Measurements from ENCODE around the gene KIF6.

KIF6 gene

DNA sequence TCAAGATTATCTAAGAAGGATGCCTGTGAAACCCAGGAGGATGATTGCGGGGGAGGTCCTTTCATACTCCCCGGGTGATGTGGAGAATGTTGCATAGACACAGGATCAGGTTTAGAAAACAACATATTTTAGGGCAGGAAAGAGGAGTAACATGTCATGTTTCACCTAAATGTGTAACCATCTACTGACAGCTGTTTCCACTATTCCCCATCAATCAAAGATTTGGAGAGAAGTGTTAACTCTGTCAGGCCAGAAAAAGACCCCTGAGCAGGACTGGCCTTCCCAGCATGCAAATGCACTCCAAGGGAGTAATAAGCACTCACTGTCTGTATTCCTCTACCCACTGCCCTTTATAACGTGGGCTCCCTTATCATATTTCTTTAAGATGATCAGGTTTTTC lies 254.7 kb downstream of the KIF6 start:
- no peaks in the 10 kb centered on the region for H3K9me2 ChIP-seq (replicated peaks; ENCODE audit: insufficient read depth, low read length)
- H3F3A ChIP-seq (ENCODE audit: insufficient read depth, low read length) = peaks cover 3% of the 10 kb centered on the region; the same call in 1 of the 2 replicates
- no peaks in the 10 kb centered on the region for H3K36me3 ChIP-seq (replicated peaks; ENCODE audit: insufficient read depth, low read length)
- no peak for DNase-seq
- no peak for TF ChIP-seq EZH2phosphoT487 (IDR thresholded peaks at IDR 0.05; ENCODE audit: low read length)
- TF ChIP-seq EZH2 (optimal IDR thresholded peaks at IDR 0.05; ENCODE audit: low read depth, low read length) = no peak
- TF ChIP-seq, protein P1, sequence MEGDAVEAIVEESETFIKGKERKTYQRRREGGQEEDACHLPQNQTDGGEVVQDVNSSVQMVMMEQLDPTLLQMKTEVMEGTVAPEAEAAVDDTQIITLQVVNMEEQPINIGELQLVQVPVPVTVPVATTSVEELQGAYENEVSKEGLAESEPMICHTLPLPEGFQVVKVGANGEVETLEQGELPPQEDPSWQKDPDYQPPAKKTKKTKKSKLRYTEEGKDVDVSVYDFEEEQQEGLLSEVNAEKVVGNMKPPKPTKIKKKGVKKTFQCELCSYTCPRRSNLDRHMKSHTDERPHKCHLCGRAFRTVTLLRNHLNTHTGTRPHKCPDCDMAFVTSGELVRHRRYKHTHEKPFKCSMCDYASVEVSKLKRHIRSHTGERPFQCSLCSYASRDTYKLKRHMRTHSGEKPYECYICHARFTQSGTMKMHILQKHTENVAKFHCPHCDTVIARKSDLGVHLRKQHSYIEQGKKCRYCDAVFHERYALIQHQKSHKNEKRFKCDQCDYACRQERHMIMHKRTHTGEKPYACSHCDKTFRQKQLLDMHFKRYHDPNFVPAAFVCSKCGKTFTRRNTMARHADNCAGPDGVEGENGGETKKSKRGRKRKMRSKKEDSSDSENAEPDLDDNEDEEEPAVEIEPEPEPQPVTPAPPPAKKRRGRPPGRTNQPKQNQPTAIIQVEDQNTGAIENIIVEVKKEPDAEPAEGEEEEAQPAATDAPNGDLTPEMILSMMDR (IDR thresholded peaks at IDR 0.05; ENCODE audit: low read length) = no peak
- H3K27ac ChIP-seq (ENCODE audit: low read length) = no peak overlapping the region
- no peaks in the 10 kb centered on the region for H3K27me3 ChIP-seq (replicated peaks; ENCODE audit: insufficient read depth, low read length)
- H4K20me1 ChIP-seq (ENCODE audit: insufficient read depth, low read length) = no peaks in the 10 kb centered on the region
- H3K9me3 ChIP-seq (replicated peaks; ENCODE audit: insufficient read depth, low read length) = no peaks in the 10 kb centered on the region
- no peak overlapping the region for H2AFZ ChIP-seq (ENCODE audit: low read length)
- H3K9ac ChIP-seq (ENCODE audit: low read length) = no peak overlapping the region
- no peaks in the 10 kb centered on the region for H3K79me2 ChIP-seq (ENCODE audit: low read length)
- H3K4me2 ChIP-seq (ENCODE audit: low read depth, low read length) = no peak overlapping the region
- peaks cover 5% of the 10 kb centered on the region for H3K4me1 ChIP-seq (ENCODE audit: low read length)
- H3K4me3 ChIP-seq (ENCODE audit: low read length) = no peak overlapping the region

DNA sequence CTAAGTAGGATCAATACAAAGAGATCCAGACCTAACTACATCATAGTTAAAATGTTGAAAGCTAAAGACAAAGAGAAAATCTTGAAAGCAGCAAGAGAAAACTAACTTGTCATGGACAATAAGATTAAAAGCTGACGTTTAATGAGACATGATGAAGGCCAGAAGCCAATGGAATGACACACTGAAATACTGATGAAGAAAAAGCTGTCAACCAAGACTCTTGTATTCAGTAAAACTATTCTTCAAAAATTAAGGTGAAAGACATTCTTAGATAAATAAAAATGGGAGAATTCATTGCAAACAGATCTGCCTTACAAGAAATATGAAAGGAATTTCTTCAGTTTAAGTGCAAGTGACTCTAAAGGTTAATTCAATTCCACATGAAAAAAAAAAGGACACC lies 256.8 kb downstream of the KIF6 start:
- H3K27ac ChIP-seq (ENCODE audit: low read length) = no peak overlapping the region
- H3K4me1 ChIP-seq (ENCODE audit: low read length) = peaks cover 5% of the 10 kb centered on the region
- no peak overlapping the region for H2AFZ ChIP-seq (ENCODE audit: low read length)
- no peak overlapping the region for H3K9ac ChIP-seq (ENCODE audit: low read length)
- H3K9me3 ChIP-seq (replicated peaks; ENCODE audit: insufficient read depth, low read length) = no peaks in the 10 kb centered on the region
- no peak for DNase-seq
- H3K27me3 ChIP-seq (replicated peaks; ENCODE audit: insufficient read depth, low read length) = no peaks in the 10 kb centered on the region
- H3K36me3 ChIP-seq (replicated peaks; ENCODE audit: insufficient read depth, low read length) = no peaks in the 10 kb centered on the region
- H3K4me3 ChIP-seq (ENCODE audit: low read length) = no peak overlapping the region
- H3K4me2 ChIP-seq (ENCODE audit: low read depth, low read length) = no peak overlapping the region
- peaks cover 3% of the 10 kb centered on the region; the same call in 1 of the 2 replicates for H3F3A ChIP-seq (ENCODE audit: insufficient read depth, low read length)
- TF ChIP-seq EZH2phosphoT487 (IDR thresholded peaks at IDR 0.05; ENCODE audit: low read length) (no peak), EZH2 (optimal IDR thresholded peaks at IDR 0.05; ENCODE audit: low read depth, low read length) (no peak)
- TF ChIP-seq, protein P1 (IDR thresholded peaks at IDR 0.05; ENCODE audit: low read length) = no peak
- no peaks in the 10 kb centered on the region for H3K79me2 ChIP-seq (ENCODE audit: low read length)
- no peaks in the 10 kb centered on the region for H3K9me2 ChIP-seq (replicated peaks; ENCODE audit: insufficient read depth, low read length)
- no peaks in the 10 kb centered on the region for H4K20me1 ChIP-seq (ENCODE audit: insufficient read depth, low read length)

DNA sequence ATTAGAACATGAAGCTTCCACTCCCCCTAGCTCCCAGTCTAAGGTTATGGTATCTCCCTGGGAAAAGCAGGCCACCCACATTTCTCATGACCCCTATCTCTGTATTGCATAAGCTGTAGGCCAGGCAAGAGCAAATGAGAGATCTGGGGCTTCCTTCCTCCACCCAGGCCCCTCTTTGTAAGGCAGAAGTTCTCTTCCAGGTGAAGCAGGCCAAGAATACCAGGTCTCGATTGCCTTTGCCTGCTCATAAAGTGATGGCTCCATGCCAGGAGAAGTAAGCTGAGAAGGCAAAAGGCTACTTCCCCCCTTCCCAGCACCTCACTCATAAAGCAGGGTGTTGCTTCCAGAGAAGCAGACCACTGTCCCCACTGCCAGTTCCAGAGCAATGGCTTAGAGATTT lies 258.6 kb downstream of the KIF6 start:
- no peaks in the 10 kb centered on the region for H3K9me2 ChIP-seq (replicated peaks; ENCODE audit: insufficient read depth, low read length)
- H3K9me3 ChIP-seq (replicated peaks; ENCODE audit: insufficient read depth, low read length) = no peaks in the 10 kb centered on the region
- no peak for DNase-seq
- no peak overlapping the region for H3K9ac ChIP-seq (ENCODE audit: low read length)
- H3K4me1 ChIP-seq (ENCODE audit: low read length) = no peaks in the 10 kb centered on the region
- no peaks in the 10 kb centered on the region for H3K79me2 ChIP-seq (ENCODE audit: low read length)
- H3K36me3 ChIP-seq (replicated peaks; ENCODE audit: insufficient read depth, low read length) = no peaks in the 10 kb centered on the region
- no peak overlapping the region for H3K27ac ChIP-seq (ENCODE audit: low read length)
- no peaks in the 10 kb centered on the region for H4K20me1 ChIP-seq (ENCODE audit: insufficient read depth, low read length)
- no peak overlapping the region for H2AFZ ChIP-seq (ENCODE audit: low read length)
- H3K27me3 ChIP-seq (replicated peaks; ENCODE audit: insufficient read depth, low read length) = no peaks in the 10 kb centered on the region
- H3K4me2 ChIP-seq (ENCODE audit: low read depth, low read length) = no peak overlapping the region
- no peak overlapping the region for H3K4me3 ChIP-seq (ENCODE audit: low read length)
- no peaks in the 10 kb centered on the region for H3F3A ChIP-seq (ENCODE audit: insufficient read depth, low read length)
- no peak for TF ChIP-seq EZH2 (optimal IDR thresholded peaks at IDR 0.05; ENCODE audit: low read depth, low read length)
- TF ChIP-seq EZH2phosphoT487 (IDR thresholded peaks at IDR 0.05; ENCODE audit: low read length) = no peak
- TF ChIP-seq, protein P1 (IDR thresholded peaks at IDR 0.05; ENCODE audit: low read length) = no peak
